ENCODE results near the gene C1QC.

C1QC gene

DNA sequence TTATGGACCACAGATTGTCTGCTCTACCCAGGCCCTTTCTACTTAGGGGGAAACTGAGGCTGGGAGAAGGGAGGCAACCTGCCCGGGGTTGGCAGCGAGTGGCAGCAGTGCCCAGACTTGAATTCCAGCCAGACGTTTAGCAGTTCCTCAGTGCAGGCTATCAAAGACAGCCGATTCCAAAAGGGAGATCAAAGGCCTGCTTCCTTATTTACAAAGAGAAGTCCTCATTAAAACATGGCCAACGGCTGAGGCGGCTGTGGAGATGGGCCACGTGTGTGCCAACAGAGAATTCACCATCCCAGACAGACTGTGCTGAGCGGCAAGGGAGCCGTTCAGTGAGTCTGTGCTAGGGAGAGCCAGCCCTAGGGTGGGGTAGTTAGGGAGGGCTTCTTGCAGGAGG, 37.3 kb downstream of the C1QC start:
- DNase-seq (ENCODE audit: low spot score): no peak

DNA sequence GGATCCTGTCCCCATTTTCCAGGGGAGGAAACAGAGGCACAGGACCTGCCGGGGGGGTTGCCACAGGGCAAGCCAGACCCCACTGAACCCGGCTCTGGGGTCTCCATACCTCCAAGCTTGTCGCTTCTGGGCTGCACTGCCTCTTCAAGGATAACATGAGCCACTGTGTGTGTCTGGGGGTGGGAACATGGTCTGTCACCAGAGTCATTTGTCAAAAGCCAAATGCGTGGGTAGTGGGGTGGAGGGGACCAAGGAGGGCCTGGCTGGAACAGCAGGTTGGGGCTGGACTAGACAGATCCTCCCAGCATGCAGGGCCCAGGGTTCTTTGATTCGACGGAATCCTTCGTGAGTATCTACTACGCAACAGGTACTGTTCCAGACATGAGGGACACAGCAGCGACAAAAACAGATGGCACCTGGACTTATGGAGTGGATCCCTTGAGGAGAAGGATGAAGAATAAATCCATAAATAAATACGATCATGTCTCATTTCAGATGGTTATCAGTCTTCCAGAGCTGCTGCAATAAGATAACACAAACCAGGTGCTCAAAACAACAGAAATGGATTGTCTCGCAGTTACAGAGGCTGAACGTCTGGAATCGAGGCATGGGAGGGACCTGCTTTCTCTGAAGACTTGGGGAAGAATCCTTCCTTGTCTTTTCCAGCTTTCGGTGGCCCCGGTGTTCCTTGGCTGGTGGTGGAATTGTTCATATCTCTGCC, 38.3 kb downstream of the C1QC start:
- no peak for DNase-seq (ENCODE audit: low spot score)

DNA sequence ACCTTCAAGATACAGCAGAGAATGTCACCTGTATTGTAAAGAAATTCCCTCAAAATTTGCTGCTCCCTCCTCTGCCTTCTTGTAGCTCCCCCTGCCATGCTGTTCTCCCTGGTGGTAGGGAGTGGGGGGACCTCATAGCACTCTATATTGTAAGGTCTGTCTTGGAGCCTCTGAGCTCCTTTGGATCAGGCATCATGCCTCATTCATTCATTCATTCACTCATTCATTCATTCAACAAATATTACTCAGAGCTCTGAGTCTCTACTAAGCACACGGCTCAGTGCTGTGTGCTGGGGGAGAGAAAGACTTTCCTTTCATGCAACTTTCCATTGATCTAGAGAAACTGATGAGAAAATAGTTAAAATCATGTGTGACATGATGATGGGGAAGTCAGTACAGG, 40.1 kb downstream of the C1QC start:
- no peak for DNase-seq (ENCODE audit: low spot score)

DNA sequence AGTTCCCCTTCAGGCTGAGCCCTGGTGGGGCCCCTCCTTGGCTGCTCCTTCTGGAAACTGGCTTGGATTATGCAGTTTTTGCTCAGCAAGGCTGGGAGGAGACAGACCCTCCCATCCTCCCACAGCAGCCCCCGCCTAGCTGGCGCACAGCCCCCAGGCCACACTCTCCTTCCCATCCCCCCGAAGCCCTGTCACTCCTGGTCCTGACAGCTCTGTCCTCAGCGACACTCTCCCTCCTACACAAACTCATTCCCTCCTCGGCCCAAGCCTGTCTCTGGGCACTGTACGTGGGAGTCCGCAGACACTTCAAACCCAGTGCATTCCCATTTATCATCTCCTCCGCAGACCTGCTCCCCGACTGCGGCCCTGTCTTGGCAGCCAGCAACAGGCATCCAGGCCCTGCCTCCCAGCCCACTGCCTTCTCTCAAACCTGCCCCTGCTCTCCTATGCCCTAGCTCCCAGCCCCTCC, 42.2 kb downstream of the C1QC start:
- no peak for DNase-seq (ENCODE audit: low spot score)

DNA sequence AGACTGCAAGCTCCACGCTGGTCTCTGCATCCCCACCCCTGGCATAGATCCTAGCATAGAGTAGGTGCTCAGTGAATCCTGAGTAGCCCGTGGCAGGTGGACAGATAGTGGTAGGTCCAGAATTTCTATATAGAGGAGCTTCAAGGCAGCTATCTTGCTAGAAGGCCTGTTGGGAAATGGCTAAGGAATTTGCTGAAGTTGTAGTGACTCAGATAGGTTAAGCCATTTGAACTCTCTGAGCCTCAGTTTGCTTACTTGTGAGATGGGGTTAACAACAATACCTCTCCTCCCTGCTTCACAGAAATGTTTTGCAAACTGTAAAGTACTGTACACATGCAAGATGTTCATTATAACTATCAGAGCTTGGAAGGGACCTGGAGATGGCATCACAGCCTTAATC, 43.8 kb downstream of the C1QC start:
- no peak for DNase-seq (ENCODE audit: low spot score)

DNA sequence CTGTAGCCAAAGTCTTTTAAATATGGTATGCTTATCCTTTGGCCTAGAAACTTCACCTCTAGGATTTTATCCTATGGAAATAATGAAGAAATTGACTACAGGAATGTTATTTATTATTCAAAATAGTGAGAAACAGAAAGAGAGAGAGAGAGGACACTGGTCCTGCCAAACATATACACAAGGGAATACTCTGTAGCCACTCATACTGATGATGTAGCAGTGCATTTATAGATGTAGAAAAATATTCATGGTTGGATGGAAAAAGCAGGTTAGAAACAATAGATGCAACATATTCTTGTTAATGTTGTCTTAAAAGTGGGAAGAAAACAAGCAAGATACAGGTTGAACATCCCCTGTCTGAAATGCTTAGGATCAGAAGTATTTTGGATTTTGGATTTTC, 45.0 kb downstream of the C1QC start:
- DNase-seq (ENCODE audit: low spot score): no peak

DNA sequence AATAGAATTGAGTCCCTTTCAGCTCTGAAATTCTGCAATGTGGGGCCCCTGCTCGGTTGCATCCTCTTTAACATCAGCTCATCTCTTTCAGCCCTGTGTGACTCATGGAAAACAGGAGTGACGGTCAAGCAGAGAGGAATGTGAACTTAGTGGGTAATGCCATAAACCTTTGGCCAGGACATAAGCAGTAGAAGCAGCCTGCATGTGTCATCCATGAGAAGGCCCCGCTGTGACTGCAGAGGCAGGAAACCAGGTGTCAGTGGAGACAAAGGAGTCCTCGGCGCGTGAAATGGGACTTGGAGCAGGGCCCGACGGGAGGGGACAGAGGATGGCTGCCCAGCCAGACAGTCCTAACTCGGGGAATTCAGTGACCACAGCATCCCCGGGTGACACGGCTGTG, 46.1 kb downstream of the C1QC start:
- DNase-seq (ENCODE audit: low spot score): no peak

DNA sequence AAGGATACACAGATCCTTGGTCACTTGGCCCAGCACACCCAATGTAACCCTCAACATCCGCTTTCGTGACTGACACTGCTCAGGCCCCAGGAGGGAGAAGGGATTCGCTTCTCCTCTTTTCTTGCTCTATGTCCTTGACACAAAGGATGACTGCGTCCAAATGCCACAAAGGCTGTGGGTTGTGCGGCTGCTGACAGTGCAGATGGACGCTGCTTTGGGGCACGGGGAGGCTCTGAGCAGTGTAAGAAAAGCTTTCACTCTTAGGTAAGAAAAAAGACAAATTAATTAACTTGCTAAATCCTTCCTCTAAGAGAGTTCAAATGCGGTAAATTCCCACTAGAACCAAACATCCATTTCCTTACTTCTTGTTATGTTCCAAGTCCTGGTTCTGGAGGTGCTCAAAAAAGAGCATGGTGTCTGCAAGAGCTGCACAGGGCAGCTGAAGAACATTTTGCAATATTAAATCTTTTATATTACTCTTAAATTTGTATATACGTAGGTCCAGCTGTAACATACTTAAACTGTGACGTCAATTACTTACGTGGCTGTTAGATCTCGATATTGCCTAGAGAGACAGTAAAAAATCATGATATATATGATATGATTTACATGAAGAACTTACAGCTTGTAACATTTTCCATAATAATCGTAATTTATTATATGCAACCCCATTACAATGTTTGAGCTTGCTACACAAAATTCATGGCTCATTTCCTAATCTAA, 47.8 kb downstream of the C1QC start:
- DNase-seq (ENCODE audit: low spot score): no peak

DNA sequence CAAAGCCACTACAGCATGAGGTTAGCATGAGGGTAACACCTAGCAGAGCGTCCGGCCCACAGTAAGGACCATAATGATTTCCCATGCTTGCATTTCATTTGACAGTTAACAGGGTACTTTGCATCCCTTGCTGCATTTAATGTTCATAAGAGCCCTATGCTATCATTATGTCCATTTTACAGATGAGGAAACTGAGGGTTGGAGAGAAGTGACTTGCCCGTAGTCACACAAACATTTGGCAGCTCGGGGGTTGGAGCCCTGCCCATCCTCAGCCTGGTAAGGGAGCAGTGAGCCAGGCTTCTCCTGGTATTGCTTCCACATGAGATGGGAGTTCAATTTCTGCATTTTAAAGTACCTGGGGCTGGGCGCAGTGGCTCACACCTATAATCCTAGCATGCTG, 50.7 kb downstream of the C1QC start:
- no peak for DNase-seq (ENCODE audit: low spot score)

DNA sequence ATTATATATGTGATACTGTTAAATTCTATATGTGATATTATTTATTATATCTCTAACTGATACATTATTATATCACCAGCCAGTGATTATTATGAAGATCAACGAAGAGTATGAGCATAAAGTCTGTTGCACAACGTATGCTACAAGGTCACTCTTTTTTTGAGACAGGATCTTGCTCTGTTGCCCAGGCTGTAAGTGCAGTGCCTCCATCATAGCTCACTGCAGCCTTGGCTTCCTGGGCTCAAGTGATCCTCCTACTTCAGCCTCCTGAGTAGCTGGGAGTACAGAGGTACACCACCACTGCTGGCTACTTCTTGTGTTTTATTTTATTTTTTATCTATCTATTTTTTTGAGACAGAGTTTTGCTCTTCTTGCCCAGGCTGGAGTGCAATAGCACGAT, 53.2 kb downstream of the C1QC start:
- no peak for DNase-seq (ENCODE audit: low spot score)
